GM03348 (cell line): ENCODE data around the gene CENPX.

Source experiments
- DNase-seq: peaks from one replicate; pipeline ENCODE4 v3.0.0; 2012; ENCODE audit warnings: low spot score

The CENPX gene

GRCh38 chr17:82023447-82024241 lies 966 bp upstream of the CENPX start:
- peak; percentile 43 for DNase-seq

DNA sequence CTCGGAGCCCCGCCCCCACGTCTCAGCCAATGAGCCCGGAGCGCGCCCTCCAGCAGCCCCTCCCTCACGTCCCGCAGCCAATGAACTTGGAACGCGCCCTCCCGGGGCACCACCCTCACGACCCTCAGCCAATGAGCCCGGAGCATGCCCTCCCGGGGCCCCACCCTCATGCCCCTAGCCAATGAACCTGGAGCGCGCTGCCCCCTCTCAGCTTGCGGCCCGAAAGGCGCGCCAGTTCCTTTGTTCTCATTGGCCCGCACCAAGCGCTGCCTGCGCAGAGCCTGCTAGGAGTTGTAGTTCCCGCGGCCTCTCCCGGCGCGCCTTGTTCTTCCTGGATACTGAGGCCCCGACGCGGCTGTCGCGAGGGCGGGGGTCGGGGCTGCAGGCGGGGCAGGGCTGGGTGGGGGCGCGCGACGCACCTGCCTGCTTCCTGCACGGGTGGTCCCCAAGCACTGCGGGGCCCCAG lies 336 bp upstream of the CENPX start, which contains the start of gene LRRC45:
LRRC45 (plus strand) TSS at position 325 of the 466 bp plus-strand sequence. CDS start 339 bp downstream, outside the sequence.
- DNase-seq, result peak; percentile 100

- DNase-seq, result no peak
Observed at GRCh38 chr17:82021900-82022309, 773 bp downstream of the CENPX start.

GRCh38 chr17:82021107-82021899 lies 1.4 kb downstream of the CENPX start:
- DNase-seq, result peak; percentile 82

GRCh38 chr17:82020572-82021106 lies 2.0 kb downstream of the CENPX start:
- no peak for DNase-seq

- peak; percentile 74 for DNase-seq
Observed at GRCh38 chr17:82019690-82020571, 2.7 kb downstream of the CENPX start.

GRCh38 chr17:82018989-82019689 lies 3.5 kb downstream of the CENPX start:
- DNase-seq, result no peak

DNA sequence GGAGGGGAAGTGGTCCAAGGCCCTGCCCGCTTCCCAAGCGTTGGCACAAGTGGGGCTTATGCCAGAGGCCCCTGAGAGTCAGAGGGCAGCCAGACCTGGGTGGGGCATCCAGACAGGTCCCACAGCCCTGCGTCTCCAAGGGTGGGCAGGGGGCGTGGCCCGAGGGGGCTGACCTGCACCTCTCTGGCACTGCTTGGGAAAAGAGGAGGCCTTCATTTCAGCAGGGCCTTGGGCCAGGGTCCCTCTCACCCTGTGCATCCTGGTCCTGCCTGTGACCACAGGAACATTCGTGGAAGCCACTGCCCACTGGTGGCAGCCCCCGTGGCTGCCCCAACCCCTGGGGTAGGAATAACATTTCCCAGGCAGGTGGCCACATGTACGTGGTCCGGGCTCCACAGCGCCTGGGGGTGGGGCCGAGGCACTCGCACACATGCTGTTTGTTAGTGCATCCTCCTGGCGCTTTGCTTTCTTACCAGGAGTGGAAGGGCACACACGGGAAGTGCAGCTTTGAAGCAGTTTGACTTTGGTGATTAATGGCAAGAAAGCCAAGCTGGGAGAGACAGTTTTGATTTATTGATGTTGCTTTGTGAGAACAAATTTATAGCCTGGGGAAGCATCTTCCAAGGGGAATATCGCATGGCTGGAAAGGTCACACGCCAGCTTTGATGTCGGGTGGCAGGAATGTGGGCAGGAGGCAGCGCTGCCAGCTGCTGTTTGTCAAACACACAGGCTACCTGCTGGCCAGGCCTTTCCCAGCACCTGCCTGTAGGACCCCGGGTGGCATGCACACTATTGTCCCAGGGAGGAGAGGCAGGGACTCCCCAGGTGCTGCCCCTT lies 4.3 kb downstream of the CENPX start:
- no peak for DNase-seq

DNA sequence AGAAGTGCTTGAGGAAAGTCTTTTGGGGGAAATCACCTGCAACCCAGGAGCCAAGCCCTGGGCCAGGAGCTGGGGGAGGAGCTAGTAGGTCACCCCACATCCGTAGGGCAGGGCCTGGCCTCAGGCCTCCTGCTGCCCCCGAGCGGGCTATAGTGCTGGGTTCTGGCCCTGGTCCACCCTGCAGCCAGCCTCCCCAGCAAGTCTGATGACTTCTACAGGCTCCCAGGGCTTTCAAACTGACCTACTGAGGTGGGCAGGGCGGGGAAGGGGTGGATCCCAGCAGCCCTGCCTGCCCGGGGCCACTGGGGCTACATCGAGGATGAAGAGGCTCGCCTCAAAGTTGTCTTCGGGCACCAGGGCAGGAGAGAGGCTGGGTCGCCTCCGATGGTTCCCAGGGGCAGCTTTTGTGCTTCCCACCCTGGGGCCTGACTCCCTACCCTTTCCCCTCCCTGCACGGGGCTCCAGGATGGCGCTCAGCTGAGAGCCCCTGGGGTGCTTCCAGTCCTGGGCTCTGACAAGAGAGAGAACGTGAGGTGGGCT lies 5.0 kb downstream of the CENPX start:
- no peak for DNase-seq

DNA sequence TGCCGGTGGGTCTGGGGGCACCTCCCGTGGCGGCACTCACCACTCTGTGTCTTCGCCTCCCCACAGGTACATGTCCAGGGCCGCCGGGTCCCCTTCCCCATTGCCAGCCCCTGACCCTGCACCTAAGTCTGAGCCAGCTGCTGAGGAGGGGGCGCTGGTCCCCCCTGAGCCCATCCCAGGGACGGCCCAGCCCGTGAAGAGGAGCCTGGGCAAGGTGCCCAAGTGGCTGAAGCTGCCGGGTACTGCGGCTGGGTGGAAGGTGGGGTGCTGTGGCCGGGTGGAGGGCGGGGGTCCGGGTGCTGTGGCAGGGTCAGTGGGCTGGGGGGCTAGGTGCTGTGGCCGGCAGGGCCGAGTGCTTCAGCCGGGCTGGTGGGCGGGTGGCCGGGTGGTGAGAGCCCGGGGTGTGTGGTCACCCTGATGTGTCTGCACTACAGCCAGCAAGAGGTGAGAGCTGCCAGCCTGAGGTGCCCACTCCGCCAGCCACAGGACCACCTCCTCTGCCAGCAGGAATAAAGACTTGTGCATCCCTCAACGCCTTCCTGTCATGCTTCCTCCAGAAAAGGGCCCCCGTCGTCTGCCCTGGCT lies 5.7 kb downstream of the CENPX start:
- DNase-seq, result no peak

- no peak for DNase-seq
Observed at GRCh38 chr17:82016061-82016874, 6.4 kb downstream of the CENPX start.

GRCh38 chr17:82015311-82015971 lies 7.2 kb downstream of the CENPX start:
- no peak for DNase-seq

DNA sequence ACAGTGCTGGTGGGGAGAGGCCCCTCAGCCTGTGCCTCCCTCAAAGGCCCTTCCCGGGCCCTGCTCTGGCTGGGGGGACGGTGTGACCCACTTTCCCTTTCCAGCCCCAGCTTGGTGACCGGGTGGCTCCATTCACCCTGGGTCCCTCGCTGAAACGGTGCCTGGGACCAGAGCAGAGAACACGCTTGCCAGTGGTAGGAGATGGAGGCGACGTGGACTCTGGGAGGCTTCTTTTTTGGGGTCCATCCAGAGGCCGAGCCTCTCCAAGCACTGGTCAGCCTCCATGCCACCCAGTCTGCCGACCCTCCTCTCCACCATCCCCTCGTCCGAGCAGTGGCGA lies 7.7 kb downstream of the CENPX start:
- DNase-seq, result no peak

GRCh38 chr17:82014432-82014831 lies 8.2 kb downstream of the CENPX start:
- no peak for DNase-seq

- DNase-seq, result no peak
Observed at GRCh38 chr17:82013772-82014321, 8.8 kb downstream of the CENPX start.

- no peak for DNase-seq
Observed at GRCh38 chr17:82013341-82013740, 9.3 kb downstream of the CENPX start.

GRCh38 chr17:82012640-82013295 lies 9.9 kb downstream of the CENPX start:
- no peak for DNase-seq
